Upper lobe of right lung (tissue), 1 donor: ENCODE measurements around the gene SYCP1. TPM values are rescaled to one million over a fixed set of nuclear protein-coding genes. Genes with fewer than 3 reads are reported as not detected.

Experiments used
- ATAC-seq: fragments of 200-7000 bp; cut with Tn5 transposase; one replicate; pipeline ENCODE4 v1.9.1; 2020; ENCODE audit warnings: mild to moderate bottlenecking, moderate library complexity
- DNase-seq: peaks from one replicate; pipeline ENCODE4 v3.0.0-alpha.2; 2020
- H3K27ac ChIP-seq: fragments of 200-600 bp; one replicate; pipeline ENCODE4 v1.8.0; 2022
- H3K27me3 ChIP-seq: fragments of 200-600 bp; one replicate; pipeline ENCODE4 v1.8.0; 2022; ENCODE audit warnings: mild to moderate bottlenecking
- H3K36me3 ChIP-seq: fragments of 200-600 bp; one replicate; pipeline ENCODE4 v1.8.0; 2022
- H3K4me1 ChIP-seq: fragments of 200-600 bp; one replicate; pipeline ENCODE4 v1.8.0; 2022
- H3K4me3 ChIP-seq: fragments of 200-600 bp; one replicate; pipeline ENCODE4 v1.8.0; 2022; ENCODE audit warnings: mild to moderate bottlenecking
- H3K9me3 ChIP-seq: fragments of 200-600 bp; one replicate; pipeline ENCODE4 v1.8.0; 2022
- intact Hi-C: fragments of 100-400 bp; cut with DNase I; formaldehyde crosslinking; loops from one replicate; pipeline ENCODE4 v1.11.0; 2022
- total RNA-seq: library from RNA; stranded (reverse); fragmentation: NEBNext Ultra II Directional; extraction: Animal tissue kit (Norgen Biotek cat#: 25700); gene quantifications from one replicate; pipeline ENCODE4 v1.2.1, GENCODE V29; 2021
- TF ChIP-seq, protein P1 (sequence below): fragments of 200-600 bp; IDR thresholded peaks from one replicate; pipeline ENCODE4 v1.8.0; 2022; ENCODE audit warnings: antibody characterized with exemption
- donor health status: DM: no; HTN: yes; CAD: no; lungs with severe emphysema.

The SYCP1 gene
- total RNA-seq, 1 donor from 2014 or later = not detected

DNA sequence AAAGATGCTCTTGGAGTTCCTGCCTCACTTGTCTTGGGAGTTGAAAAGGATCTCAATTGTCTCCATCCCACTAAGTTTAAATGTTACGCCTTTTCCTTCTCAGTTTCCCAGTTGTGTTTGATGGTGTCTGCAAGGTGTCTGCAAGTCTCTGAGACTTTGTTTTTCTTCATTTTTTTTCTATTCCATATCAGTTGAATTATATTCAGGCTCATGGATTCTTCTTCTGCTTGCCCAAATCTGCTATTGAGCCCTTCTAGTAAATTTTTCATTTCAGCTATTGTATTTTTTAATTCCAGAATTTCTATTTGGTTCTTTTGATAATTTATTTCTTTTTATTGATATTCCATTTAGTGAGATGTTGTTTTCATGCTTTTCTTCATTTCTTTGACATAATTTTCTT is 127.6 kb downstream of the SYCP1 start:
- ATAC-seq (no peak), DNase-seq (no peak)
- TF ChIP-seq, protein P1, sequence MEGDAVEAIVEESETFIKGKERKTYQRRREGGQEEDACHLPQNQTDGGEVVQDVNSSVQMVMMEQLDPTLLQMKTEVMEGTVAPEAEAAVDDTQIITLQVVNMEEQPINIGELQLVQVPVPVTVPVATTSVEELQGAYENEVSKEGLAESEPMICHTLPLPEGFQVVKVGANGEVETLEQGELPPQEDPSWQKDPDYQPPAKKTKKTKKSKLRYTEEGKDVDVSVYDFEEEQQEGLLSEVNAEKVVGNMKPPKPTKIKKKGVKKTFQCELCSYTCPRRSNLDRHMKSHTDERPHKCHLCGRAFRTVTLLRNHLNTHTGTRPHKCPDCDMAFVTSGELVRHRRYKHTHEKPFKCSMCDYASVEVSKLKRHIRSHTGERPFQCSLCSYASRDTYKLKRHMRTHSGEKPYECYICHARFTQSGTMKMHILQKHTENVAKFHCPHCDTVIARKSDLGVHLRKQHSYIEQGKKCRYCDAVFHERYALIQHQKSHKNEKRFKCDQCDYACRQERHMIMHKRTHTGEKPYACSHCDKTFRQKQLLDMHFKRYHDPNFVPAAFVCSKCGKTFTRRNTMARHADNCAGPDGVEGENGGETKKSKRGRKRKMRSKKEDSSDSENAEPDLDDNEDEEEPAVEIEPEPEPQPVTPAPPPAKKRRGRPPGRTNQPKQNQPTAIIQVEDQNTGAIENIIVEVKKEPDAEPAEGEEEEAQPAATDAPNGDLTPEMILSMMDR = no peak
- Histone ChIP-seq H3K36me3 (no peaks in the 10 kb centered on the region), H3K4me1 (no peaks in the 10 kb centered on the region), H3K4me3 (no peak overlapping the region), H3K9me3 (no peaks in the 10 kb centered on the region), H3K27ac (no peak overlapping the region), H3K27me3 (peaks cover 3% of the 10 kb centered on the region)
- intact Hi-C loops = no loop called here

DNA sequence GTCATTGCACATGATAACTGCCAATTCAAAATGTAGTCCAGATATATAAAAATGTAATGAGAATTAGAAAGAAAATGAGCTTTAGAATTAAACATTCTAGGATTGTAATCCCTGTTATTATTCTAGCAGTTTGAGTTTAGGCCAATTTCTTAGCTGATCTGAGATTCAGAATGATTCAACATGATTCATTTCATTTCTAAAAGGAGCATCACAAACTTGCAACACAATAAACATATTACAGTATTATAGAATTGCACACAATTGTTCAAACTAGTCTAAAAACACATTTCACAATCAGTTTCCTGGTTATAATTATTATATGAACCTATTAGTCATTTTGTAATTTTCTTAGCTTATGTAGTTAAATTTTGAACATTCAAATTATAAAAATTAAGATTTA is 131.6 kb downstream of the SYCP1 start:
- DNase-seq (no peak), ATAC-seq (no peak)
- intact Hi-C loops = no loop called here
- no peaks in the 10 kb centered on the region for H3K4me1 ChIP-seq
- TF ChIP-seq, protein P1 = no peak
- no peak overlapping the region for H3K4me3 ChIP-seq
- no peaks in the 10 kb centered on the region for H3K36me3 ChIP-seq
- H3K27me3 ChIP-seq = no peaks in the 10 kb centered on the region
- peaks cover 11% of the 10 kb centered on the region for H3K9me3 ChIP-seq
- H3K27ac ChIP-seq = no peak overlapping the region

DNA sequence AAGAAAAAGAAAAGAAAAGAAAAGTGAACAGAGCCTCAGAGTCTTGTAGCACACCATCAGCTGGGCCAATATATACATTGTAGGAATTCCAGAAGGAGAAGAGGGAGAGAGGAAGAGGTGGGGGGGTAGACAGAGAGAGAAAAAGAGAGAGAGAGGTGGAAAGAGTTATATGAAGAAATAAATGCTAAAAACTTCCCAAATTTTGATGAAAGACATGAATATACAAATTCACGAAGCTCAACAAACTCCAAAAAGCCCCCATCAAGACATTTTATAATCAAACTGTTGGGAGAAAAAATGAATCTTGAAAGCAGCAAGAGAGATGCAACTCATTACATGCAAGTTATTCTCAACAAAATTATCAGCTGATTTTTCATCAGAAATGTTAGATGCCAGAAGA is 133.4 kb downstream of the SYCP1 start:
- no peaks in the 10 kb centered on the region for H3K36me3 ChIP-seq
- TF ChIP-seq, protein P1 = no peak
- H3K9me3 ChIP-seq = peaks cover 11% of the 10 kb centered on the region
- no peaks in the 10 kb centered on the region for H3K4me1 ChIP-seq
- no peak for ATAC-seq
- H3K27me3 ChIP-seq = no peaks in the 10 kb centered on the region
- no peak overlapping the region for H3K4me3 ChIP-seq
- intact Hi-C loops = no loop called here
- no peak overlapping the region for H3K27ac ChIP-seq
- DNase-seq = no peak

DNA sequence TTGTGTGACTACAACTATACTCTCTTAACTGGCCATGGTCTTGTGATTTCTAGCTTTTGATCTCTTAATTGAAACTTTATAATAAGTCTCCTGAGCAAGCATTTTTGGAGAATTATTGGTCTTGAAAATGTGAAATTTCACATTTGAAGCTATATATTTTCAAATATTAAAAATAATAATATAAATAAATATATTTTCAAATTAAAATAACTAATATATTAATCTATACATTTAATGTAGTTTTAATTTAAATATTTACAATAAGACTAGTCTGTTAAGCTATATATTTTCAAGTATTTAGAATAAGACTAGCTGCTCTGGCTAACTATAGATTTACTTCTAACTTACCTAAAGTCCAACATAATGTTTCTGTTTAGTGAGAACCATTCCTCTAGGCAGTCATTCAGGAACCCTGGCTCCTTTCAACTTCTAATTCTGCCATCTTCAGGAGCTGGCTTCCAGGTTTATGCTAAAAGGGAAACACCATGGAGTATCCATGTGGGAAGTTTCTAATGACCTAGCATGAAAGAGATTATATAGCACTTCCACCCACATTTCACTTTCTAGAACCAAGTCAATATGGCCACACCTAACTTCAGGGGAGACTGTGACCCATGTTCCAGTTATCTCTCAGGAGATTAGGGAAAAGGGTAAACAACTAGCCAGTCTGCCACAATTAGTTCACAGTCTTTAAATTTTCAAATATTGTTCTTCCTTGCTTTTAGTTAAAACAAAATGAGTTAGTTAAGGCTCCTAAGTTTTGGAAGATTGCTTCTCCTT is 143.0 kb downstream of the SYCP1 start:
- no peaks in the 10 kb centered on the region for H3K9me3 ChIP-seq
- DNase-seq = no peak
- H3K36me3 ChIP-seq = no peaks in the 10 kb centered on the region
- TF ChIP-seq, protein P1 = no peak
- intact Hi-C loops = no loop called here
- no peak for ATAC-seq
- H3K27me3 ChIP-seq = no peaks in the 10 kb centered on the region
- no peak overlapping the region for H3K27ac ChIP-seq
- H3K4me1 ChIP-seq = no peaks in the 10 kb centered on the region
- H3K4me3 ChIP-seq = no peak overlapping the region

- TF ChIP-seq, protein P1 = no peak
- intact Hi-C loops = no loop called here
These were observed 151.5 kb downstream of the SYCP1 start for GRCh38 chr1:115006191-115006590.

More at GRCh38 chr1:115006191-115006590, 151.5 kb downstream of the SYCP1 start:
- H3K27ac ChIP-seq = no peak overlapping the region
- H3K4me3 ChIP-seq = no peak overlapping the region
- ATAC-seq = no peak
- no peaks in the 10 kb centered on the region for H3K36me3 ChIP-seq
- no peaks in the 10 kb centered on the region for H3K4me1 ChIP-seq
- DNase-seq = no peak
- H3K27me3 ChIP-seq = no peaks in the 10 kb centered on the region
- no peaks in the 10 kb centered on the region for H3K9me3 ChIP-seq
